ENCODE data around the gene RPS6KL1. TPM values are rescaled to one million over a fixed set of nuclear protein-coding genes. Genes with fewer than 3 reads are reported as not detected.

Gene RPS6KL1
- total RNA-seq, 1 donor from 2014 or later = 248 TPM

GRCh38 chr14:74886001-74886400 is 37.1 kb downstream of the RPS6KL1 start:
- Mint-ChIP-seq H3K4me1 (ENCODE audit: low read depth, unreplicated experiment) (peaks cover 25% of the 10 kb centered on the region), H3K36me3 (ENCODE audit: unreplicated experiment) (no peaks in the 10 kb centered on the region), H3K9me3 (ENCODE audit: unreplicated experiment) (peaks cover 3% of the 10 kb centered on the region), H3K27me3 (ENCODE audit: unreplicated experiment) (peaks cover 3% of the 10 kb centered on the region), H3K27ac (ENCODE audit: unreplicated experiment) (no peak overlapping the region), H3K4me3 (ENCODE audit: unreplicated experiment) (no peak overlapping the region)
- TF ChIP-seq, protein P1, sequence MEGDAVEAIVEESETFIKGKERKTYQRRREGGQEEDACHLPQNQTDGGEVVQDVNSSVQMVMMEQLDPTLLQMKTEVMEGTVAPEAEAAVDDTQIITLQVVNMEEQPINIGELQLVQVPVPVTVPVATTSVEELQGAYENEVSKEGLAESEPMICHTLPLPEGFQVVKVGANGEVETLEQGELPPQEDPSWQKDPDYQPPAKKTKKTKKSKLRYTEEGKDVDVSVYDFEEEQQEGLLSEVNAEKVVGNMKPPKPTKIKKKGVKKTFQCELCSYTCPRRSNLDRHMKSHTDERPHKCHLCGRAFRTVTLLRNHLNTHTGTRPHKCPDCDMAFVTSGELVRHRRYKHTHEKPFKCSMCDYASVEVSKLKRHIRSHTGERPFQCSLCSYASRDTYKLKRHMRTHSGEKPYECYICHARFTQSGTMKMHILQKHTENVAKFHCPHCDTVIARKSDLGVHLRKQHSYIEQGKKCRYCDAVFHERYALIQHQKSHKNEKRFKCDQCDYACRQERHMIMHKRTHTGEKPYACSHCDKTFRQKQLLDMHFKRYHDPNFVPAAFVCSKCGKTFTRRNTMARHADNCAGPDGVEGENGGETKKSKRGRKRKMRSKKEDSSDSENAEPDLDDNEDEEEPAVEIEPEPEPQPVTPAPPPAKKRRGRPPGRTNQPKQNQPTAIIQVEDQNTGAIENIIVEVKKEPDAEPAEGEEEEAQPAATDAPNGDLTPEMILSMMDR (IDR thresholded peaks at IDR 0.05; ENCODE audit: partially characterized antibody, unreplicated experiment) = no peak
- DNase-seq = no peak

GRCh38 chr14:74882103-74882920 is 40.7 kb downstream of the RPS6KL1 start:
- peak; percentile 53 for DNase-seq
- Mint-ChIP-seq H3K4me3 (ENCODE audit: unreplicated experiment) (peak overlapping the region; percentile 100), H3K27ac (ENCODE audit: unreplicated experiment) (peak overlapping the region; percentile 97), H3K36me3 (ENCODE audit: unreplicated experiment) (no peaks in the 10 kb centered on the region), H3K4me1 (ENCODE audit: low read depth, unreplicated experiment) (peaks cover 25% of the 10 kb centered on the region), H3K9me3 (ENCODE audit: unreplicated experiment) (peaks cover 3% of the 10 kb centered on the region), H3K27me3 (ENCODE audit: unreplicated experiment) (peaks cover 4% of the 10 kb centered on the region)
- TF ChIP-seq, protein P1 (IDR thresholded peaks at IDR 0.05; ENCODE audit: partially characterized antibody, unreplicated experiment) = no peak

- Mint-ChIP-seq H3K27ac (ENCODE audit: unreplicated experiment) (peak within 1 kb of the TSS; percentile 97), H3K4me1 (ENCODE audit: low read depth, unreplicated experiment) (peaks cover 26% of the 10 kb centered on the region), H3K4me3 (ENCODE audit: unreplicated experiment) (peak within 1 kb of the TSS; percentile 100), H3K27me3 (ENCODE audit: unreplicated experiment) (peaks cover 4% of the 10 kb centered on the region), H3K36me3 (ENCODE audit: unreplicated experiment) (no peaks in the 10 kb centered on the region), H3K9me3 (ENCODE audit: unreplicated experiment) (peaks cover 3% of the 10 kb centered on the region)
- TF ChIP-seq, protein P1 (IDR thresholded peaks at IDR 0.05; ENCODE audit: partially characterized antibody, unreplicated experiment) = no peak
- DNase-seq = peak; percentile 94
These were observed 41.5 kb downstream of the RPS6KL1 start, which contains the start of gene DLST for GRCh38 chr14:74881431-74882102. Gene DLST (plus strand): TSS chr14:74881916. CDS start chr14:74881954, 38 bp downstream.

GRCh38 chr14:74879427-74880182 is 43.5 kb downstream of the RPS6KL1 start:
- TF ChIP-seq, protein P1 (IDR thresholded peaks at IDR 0.05; ENCODE audit: partially characterized antibody, unreplicated experiment) = no peak
- Mint-ChIP-seq H3K9me3 (ENCODE audit: unreplicated experiment) (peaks cover 3% of the 10 kb centered on the region), H3K4me1 (ENCODE audit: low read depth, unreplicated experiment) (peaks cover 22% of the 10 kb centered on the region), H3K27me3 (ENCODE audit: unreplicated experiment) (peaks cover 4% of the 10 kb centered on the region), H3K27ac (ENCODE audit: unreplicated experiment) (no peak overlapping the region), H3K36me3 (ENCODE audit: unreplicated experiment) (no peaks in the 10 kb centered on the region), H3K4me3 (ENCODE audit: unreplicated experiment) (no peak overlapping the region)
- no peak for DNase-seq

Data from glutamatergic neuron (in vitro differentiated cells).